IPS DF 6.9 (cell line): ENCODE data around the gene FER.

Source experiments
- DNase-seq: peaks from one replicate; pipeline ENCODE4 v3.0.0-alpha.2; 2013; ENCODE audit warnings: low read depth, low spot score
- H3K27ac ChIP-seq: one replicate; pipeline ENCODE4 v1.5.1; 2013; ENCODE audit warnings: low read length, control low read depth
- H3K27me3 ChIP-seq: 2 replicates; pipeline ENCODE4 v1.6.1; 2013; ENCODE audit warnings: mild to moderate bottlenecking, low read length; ENCODE audit not compliant: control insufficient read depth, insufficient read depth
- H3K36me3 ChIP-seq: 2 replicates; pipeline ENCODE4 v1.6.1; 2013; ENCODE audit warnings: low read length; ENCODE audit not compliant: control insufficient read depth, insufficient read depth
- H3K4me1 ChIP-seq: 2 replicates; pipeline ENCODE4 v1.6.1; 2013; ENCODE audit warnings: low read length; ENCODE audit not compliant: control insufficient read depth, insufficient read depth
- H3K4me3 ChIP-seq: 2 replicates; pipeline ENCODE4 v1.5.1; 2013; ENCODE audit warnings: mild to moderate bottlenecking, low read length
- H3K9me3 ChIP-seq: 2 replicates; pipeline ENCODE4 v1.6.1; 2013; ENCODE audit warnings: low read length, inconsistent platforms; ENCODE audit not compliant: control insufficient read depth, insufficient read depth
- WGBS: extraction: QIAGEN DNeasy Blood & Tissue Kit; methylation state at CpG from one replicate; pipeline ENCODE4 v1.1.7; 2013; ENCODE audit warnings: mixed read lengths, missing lambda C conversion rate; ENCODE audit not compliant: insufficient read length, insufficient coverage; 5-methylcytosine and 5-hydroxymethylcytosine counted together

The FER gene

DNA sequence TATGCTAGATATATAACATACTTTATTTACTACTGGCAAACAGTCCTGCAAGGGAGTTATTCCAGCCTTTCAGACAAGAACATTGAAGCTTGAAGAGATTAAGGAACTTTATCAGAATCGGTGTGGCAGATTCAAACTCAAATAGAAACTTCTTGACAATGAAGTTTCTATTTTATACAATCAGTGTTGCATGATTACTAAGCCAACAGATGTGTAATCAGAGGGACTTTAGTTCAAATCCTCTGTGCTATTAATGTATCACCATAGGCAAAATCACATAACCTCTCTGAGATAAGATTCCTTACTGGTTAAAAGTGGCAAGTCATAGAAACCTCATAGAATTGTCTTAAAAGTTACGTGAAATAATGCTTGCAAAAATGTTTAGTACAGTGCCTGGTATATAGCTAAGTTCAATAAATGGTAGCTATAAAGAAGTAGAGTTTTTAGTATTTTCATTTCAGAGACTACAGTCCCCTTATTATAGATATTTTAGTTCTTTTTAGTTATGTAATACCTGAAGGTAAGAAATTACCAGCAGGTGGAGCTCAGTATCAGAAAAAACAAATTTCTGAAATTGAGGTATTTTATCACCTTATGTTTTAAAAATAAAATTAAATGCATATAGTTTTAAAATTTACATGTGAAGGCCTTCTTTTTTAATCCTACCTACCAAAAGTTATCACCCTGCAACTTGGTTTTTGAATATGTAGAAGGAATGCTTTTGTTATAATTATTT is 172.1 kb downstream of the FER start:
- no peaks in the 10 kb centered on the region for H3K9me3 ChIP-seq
- H3K4me1 ChIP-seq: no peaks in the 10 kb centered on the region
- WGBS: no CpG with 5 or more reads among the region's 2 CpGs
- H3K27ac ChIP-seq: no peak overlapping the region
- no peaks in the 10 kb centered on the region for H3K36me3 ChIP-seq
- H3K27me3 ChIP-seq: no peaks in the 10 kb centered on the region
- H3K4me3 ChIP-seq: no peak overlapping the region
- DNase-seq: no peak

DNA sequence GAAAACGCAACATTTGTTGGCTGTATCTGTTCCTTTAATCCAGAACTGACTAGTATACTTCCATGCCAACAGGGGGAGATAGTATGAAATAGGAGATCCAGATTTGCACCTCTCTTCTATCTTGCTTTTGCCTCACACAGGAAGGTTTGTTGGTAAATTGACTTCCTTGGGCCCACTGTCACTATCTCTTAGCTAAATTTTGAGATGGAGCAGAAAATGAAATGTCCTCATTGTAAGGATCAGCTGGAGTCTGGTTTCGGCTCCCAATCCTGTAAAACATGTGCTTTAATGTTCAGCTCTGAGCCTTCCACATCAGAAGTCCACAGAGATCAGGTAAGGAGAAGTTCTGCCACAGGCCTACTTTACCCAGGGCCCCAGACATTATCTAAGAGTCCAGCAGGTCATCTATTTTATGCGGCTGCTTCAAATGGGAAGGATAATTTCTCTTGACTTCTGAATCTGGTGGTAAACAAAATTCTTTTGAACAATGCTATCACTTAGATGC is 176.8 kb downstream of the FER start:
- no peaks in the 10 kb centered on the region for H3K36me3 ChIP-seq
- no peaks in the 10 kb centered on the region for H3K4me1 ChIP-seq
- no peak for DNase-seq
- H3K9me3 ChIP-seq: no peaks in the 10 kb centered on the region
- no peaks in the 10 kb centered on the region for H3K27me3 ChIP-seq
- no CpG with 5 or more reads among the region's 3 CpGs for WGBS
- no peak overlapping the region for H3K27ac ChIP-seq
- H3K4me3 ChIP-seq: no peak overlapping the region

DNA sequence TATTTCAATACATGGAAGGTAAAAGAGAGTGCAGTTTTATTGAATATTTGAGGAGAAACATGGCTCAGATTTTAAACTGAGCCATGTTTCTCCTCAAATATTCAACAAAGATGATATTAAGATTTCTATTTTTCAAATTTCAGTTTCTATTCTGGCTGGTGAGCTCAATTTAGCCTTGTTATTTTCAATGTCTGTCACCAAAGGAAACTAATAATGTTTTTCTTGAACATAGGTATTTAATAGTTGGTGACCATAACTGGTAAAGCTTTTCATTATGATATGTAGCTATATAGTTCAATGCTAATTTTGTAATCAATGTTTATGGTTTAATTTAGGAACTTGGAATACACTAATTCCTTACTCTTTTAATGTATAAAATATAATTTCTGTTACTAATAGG is 177.4 kb downstream of the FER start:
- H3K36me3 ChIP-seq: no peaks in the 10 kb centered on the region
- no peaks in the 10 kb centered on the region for H3K9me3 ChIP-seq
- H3K27ac ChIP-seq: no peak overlapping the region
- no peak overlapping the region for H3K4me3 ChIP-seq
- no peaks in the 10 kb centered on the region for H3K27me3 ChIP-seq
- DNase-seq: no peak
- H3K4me1 ChIP-seq: no peaks in the 10 kb centered on the region

DNA sequence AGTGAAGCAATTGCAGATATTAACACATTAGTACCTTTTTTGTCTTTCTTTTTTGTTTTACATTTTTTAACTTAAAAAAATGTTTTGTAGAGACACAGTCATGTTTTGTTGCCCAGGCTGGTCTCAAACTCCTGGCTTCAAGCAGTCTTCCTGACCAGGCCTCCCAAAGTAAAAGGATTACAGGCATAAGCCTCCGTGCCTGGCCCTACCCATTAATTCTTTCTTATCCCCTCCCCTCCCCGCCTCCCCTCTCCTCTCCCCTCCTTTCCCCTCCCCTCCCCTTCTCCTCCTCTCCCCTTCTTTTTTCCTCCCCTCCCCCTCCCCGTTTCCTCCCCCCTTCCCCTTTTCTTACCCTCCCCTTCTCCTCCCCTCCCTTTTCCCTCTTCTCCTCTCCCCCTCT is 182.4 kb downstream of the FER start:
- Histone ChIP-seq H3K27ac (no peak overlapping the region), H3K4me3 (no peak overlapping the region), H3K36me3 (no peaks in the 10 kb centered on the region), H3K4me1 (no peaks in the 10 kb centered on the region), H3K27me3 (no peaks in the 10 kb centered on the region), H3K9me3 (no peaks in the 10 kb centered on the region)
- WGBS: no CpG with 5 or more reads among the region's 3 CpGs
- DNase-seq: no peak

DNA sequence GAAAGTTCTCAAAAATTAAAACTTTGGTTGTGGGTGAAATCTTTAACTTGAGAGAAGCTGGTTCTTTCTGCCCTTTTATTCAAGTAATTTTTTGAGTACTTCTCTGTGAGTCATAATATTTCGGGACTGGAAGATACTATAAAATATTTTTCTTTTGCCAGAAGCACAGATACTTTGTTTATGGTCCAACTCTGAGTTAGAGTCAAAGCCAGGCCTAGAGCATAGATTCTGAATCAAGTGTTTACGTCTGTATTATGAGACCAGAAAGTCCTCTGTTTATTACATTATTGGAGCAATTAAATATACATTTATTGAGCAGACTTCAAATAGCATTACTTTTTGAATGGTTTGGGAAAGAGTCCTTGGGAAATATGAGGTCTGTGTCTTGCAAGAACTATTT is 187.9 kb downstream of the FER start:
- H3K4me3 ChIP-seq: no peak overlapping the region
- no peak for DNase-seq
- no peaks in the 10 kb centered on the region for H3K27me3 ChIP-seq
- no CpG with 5 or more reads among the region's 2 CpGs for WGBS
- H3K9me3 ChIP-seq: no peaks in the 10 kb centered on the region
- H3K4me1 ChIP-seq: no peaks in the 10 kb centered on the region
- no peak overlapping the region for H3K27ac ChIP-seq
- H3K36me3 ChIP-seq: no peaks in the 10 kb centered on the region

DNA sequence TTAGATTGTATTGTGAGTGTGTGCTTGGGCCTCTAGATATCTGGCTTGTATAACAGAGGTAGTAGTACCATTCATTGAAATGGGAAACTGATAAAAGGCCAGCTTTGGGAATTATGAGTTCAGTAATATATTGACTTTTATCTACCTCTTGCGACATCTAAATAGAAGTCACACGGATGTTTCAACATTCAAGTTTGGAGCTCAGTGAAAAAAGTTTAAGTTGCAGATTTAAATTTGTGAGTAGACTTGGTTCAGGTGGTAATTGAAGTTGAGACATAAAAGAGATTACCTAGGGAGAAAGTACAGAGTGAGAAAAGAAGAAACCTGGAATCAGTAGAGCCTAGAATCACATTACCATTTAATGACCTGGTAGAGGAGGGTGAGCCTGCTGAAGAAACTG is 189.5 kb downstream of the FER start:
- WGBS: no CpG with 5 or more reads among the region's 2 CpGs
- Histone ChIP-seq H3K27me3 (no peaks in the 10 kb centered on the region), H3K9me3 (no peaks in the 10 kb centered on the region), H3K36me3 (no peaks in the 10 kb centered on the region), H3K27ac (no peak overlapping the region), H3K4me1 (no peaks in the 10 kb centered on the region), H3K4me3 (no peak overlapping the region)
- DNase-seq: no peak

DNA sequence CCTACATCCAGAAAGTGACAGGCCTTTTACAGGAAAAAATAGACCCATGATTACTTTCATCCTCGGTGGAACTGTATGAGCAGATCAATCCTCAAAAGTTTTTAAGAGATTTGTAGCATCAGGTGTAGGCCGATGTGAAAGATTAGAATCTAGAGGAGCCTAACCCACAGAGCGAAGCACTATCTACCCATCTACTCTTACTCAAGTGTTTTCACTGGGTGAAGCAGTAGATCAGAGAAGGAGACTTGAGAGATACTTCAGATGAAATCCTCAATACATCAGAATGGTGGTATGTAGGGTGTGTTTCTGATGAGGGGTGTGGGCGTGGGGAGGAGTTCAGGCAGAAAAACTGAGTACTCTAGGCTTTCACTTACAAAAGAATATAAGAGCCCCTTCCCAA is 192.8 kb downstream of the FER start:
- DNase-seq: no peak
- Histone ChIP-seq H3K36me3 (no peaks in the 10 kb centered on the region), H3K9me3 (no peaks in the 10 kb centered on the region), H3K4me3 (no peak overlapping the region), H3K4me1 (no peaks in the 10 kb centered on the region; the same call in 1 of the 2 replicates), H3K27ac (no peak overlapping the region), H3K27me3 (no peaks in the 10 kb centered on the region)
- WGBS: no CpG with 5 or more reads among the region's 4 CpGs

DNA sequence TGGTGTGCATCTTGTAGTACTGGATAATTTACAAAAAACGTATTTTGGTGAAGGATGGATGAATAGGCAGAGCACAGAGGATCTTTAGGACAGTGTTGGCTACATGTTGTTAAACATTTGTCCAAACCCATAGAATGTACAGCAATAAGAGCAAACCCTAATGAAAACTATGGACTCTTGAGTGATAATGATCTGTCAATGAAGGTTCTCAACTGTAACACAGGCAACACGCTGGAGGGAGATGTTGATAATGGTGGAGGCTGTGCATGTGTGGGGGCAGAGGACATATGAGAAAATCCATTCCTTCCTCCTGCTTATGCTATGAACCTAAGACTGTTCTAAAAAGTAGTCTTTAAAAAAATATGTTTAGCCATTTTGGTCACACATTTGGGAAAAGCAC is 194.0 kb downstream of the FER start:
- H3K27ac ChIP-seq: no peak overlapping the region
- no CpG with 5 or more reads among the region's 2 CpGs for WGBS

DNA sequence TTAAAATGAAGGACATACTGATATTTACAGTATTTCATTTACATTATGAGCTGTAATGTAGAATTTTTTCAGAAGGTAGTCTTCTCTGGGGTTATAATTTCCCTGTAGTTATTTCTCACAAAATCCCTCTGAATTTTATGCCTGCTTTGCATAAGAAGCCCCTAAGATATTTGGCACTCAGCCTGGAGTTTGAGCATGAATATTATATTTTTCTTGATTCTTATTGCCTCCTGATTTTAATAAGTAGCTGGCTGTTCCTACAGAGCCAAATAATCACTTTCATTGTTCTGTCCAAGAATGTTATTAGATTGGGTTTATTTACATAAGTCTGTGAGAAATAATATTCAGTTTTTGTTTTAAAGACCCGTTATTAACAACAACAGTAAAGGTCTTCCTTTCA is 195.0 kb downstream of the FER start:
- Histone ChIP-seq H3K36me3 (no peaks in the 10 kb centered on the region), H3K27me3 (no peaks in the 10 kb centered on the region), H3K27ac (no peak overlapping the region), H3K4me1 (no peaks in the 10 kb centered on the region; the same call in 1 of the 2 replicates), H3K9me3 (no peaks in the 10 kb centered on the region), H3K4me3 (no peak overlapping the region)
- no peak for DNase-seq
- no CpG with 5 or more reads among the region's 1 CpG for WGBS

More for the DNA sequence above, 194.0 kb downstream of the FER start:
- Histone ChIP-seq H3K4me1 (no peaks in the 10 kb centered on the region; the same call in 1 of the 2 replicates), H3K36me3 (no peaks in the 10 kb centered on the region), H3K27me3 (no peaks in the 10 kb centered on the region), H3K9me3 (no peaks in the 10 kb centered on the region), H3K4me3 (no peak overlapping the region)
- DNase-seq: no peak

DNA sequence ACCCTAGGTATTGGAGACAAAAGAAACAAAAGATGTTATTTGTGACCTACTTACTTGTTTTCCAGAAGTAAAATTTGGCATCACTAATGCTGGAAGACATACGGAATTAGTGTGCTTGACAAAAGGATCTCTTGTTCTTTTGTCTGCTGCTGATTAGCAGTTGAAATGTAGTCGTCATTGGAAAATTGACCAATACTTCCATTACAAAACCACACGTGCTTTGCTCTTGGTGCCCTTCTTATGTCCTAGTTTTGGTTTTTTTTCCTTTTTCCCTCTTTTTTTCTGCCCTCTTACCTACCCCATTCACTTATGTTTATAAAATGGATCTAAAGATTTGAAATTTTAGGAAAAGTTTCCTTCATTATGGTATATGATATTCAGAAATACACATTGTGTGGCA is 197.4 kb downstream of the FER start:
- Histone ChIP-seq H3K27ac (no peak overlapping the region), H3K36me3 (no peaks in the 10 kb centered on the region), H3K4me1 (no peaks in the 10 kb centered on the region; the same call in 1 of the 2 replicates), H3K27me3 (no peaks in the 10 kb centered on the region), H3K9me3 (no peaks in the 10 kb centered on the region), H3K4me3 (no peak overlapping the region)
- no CpG with 5 or more reads among the region's 3 CpGs for WGBS
- DNase-seq: no peak

DNA sequence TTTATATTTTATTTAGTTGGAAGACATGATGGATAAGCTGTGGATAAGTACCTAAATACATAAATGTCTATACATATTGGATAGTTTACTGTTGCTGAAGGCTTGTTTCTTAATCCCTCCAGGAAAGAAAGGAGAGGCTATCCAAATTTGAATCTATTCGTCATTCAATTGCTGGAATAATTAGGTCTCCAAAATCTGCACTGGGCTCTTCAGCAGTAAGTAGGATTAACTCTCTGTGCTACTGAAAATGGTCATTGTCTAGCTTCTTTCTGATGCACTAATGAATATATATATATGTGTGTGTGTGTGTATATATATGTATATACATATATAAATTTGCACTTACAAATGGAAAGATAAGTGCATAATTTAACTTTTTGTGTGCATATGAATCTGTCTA is 198.3 kb downstream of the FER start:
- WGBS: no CpG with 5 or more reads among the region's 1 CpG
- no peak overlapping the region for H3K4me3 ChIP-seq
- H3K27me3 ChIP-seq: no peaks in the 10 kb centered on the region
- H3K27ac ChIP-seq: no peak overlapping the region
- no peaks in the 10 kb centered on the region; the same call in 1 of the 2 replicates for H3K4me1 ChIP-seq
- DNase-seq: no peak
- H3K9me3 ChIP-seq: no peaks in the 10 kb centered on the region
- H3K36me3 ChIP-seq: no peaks in the 10 kb centered on the region
